Measurements from ENCODE around the gene MAD1L1.

MAD1L1 gene

GRCh38 chr7:1899951-1900762, 332.6 kb downstream of the MAD1L1 start:
- no peak for DNase-seq (ENCODE audit: low read depth, low spot score)
- H3K4me3 ChIP-seq (ENCODE audit: low read length) = no peak overlapping the region

- no peak for DNase-seq (ENCODE audit: low read depth, low spot score)
- no peak overlapping the region for H3K4me3 ChIP-seq (ENCODE audit: low read length)
Measured at GRCh38 chr7:1899196-1899595, 333.5 kb downstream of the MAD1L1 start.

- H3K4me3 ChIP-seq (ENCODE audit: low read length) = no peak overlapping the region
- no peak for DNase-seq (ENCODE audit: low read depth, low spot score)
Measured at GRCh38 chr7:1898628-1899185, 334.0 kb downstream of the MAD1L1 start.

- no peak overlapping the region for H3K4me3 ChIP-seq (ENCODE audit: low read length)
- DNase-seq (ENCODE audit: low read depth, low spot score) = no peak
Measured at GRCh38 chr7:1897861-1898627, 334.7 kb downstream of the MAD1L1 start.

GRCh38 chr7:1897076-1897860, 335.5 kb downstream of the MAD1L1 start:
- no peak overlapping the region for H3K4me3 ChIP-seq (ENCODE audit: low read length)
- no peak for DNase-seq (ENCODE audit: low read depth, low spot score)

- DNase-seq (ENCODE audit: low read depth, low spot score) = no peak
- H3K4me3 ChIP-seq (ENCODE audit: low read length) = no peak overlapping the region
Measured at GRCh38 chr7:1895664-1896515, 336.9 kb downstream of the MAD1L1 start.

- H3K4me3 ChIP-seq (ENCODE audit: low read length) = no peak overlapping the region
- DNase-seq (ENCODE audit: low read depth, low spot score) = no peak
Measured at GRCh38 chr7:1894906-1895663, 337.7 kb downstream of the MAD1L1 start.

GRCh38 chr7:1894313-1894900, 338.3 kb downstream of the MAD1L1 start:
- no peak for DNase-seq (ENCODE audit: low read depth, low spot score)
- H3K4me3 ChIP-seq (ENCODE audit: low read length) = no peak overlapping the region

GRCh38 chr7:1893451-1893850, 339.3 kb downstream of the MAD1L1 start:
- DNase-seq (ENCODE audit: low read depth, low spot score) = no peak
- H3K4me3 ChIP-seq (ENCODE audit: low read length) = no peak overlapping the region

- DNase-seq (ENCODE audit: low read depth, low spot score) = no peak
- no peak overlapping the region for H3K4me3 ChIP-seq (ENCODE audit: low read length)
Measured at GRCh38 chr7:1893036-1893435, 339.7 kb downstream of the MAD1L1 start.

GRCh38 chr7:1892011-1892965, 340.5 kb downstream of the MAD1L1 start:
- DNase-seq (ENCODE audit: low read depth, low spot score) = no peak

GRCh38 chr7:1890289-1891235, 342.2 kb downstream of the MAD1L1 start:
- H3K4me3 ChIP-seq (ENCODE audit: low read length) = no peak overlapping the region
- no peak for DNase-seq (ENCODE audit: low read depth, low spot score)

More at GRCh38 chr7:1892011-1892965, 340.5 kb downstream of the MAD1L1 start:
- no peak overlapping the region for H3K4me3 ChIP-seq (ENCODE audit: low read length)

GRCh38 chr7:1889556-1890181, 343.1 kb downstream of the MAD1L1 start:
- no peak overlapping the region for H3K4me3 ChIP-seq (ENCODE audit: low read length)
- no peak for DNase-seq (ENCODE audit: low read depth, low spot score)

- H3K4me3 ChIP-seq (ENCODE audit: low read length) = no peak overlapping the region
- no peak for DNase-seq (ENCODE audit: low read depth, low spot score)
Measured at GRCh38 chr7:1889091-1889490, 343.7 kb downstream of the MAD1L1 start.

GRCh38 chr7:1888425-1888824, 344.3 kb downstream of the MAD1L1 start:
- no peak overlapping the region for H3K4me3 ChIP-seq (ENCODE audit: low read length)

More at GRCh38 chr7:1888425-1888824, 344.3 kb downstream of the MAD1L1 start:
- DNase-seq (ENCODE audit: low read depth, low spot score) = no peak
